Measurements from ENCODE around the gene DNAJC16. TPM values are rescaled to one million over a fixed set of nuclear protein-coding genes. Genes with fewer than 3 reads are reported as not detected.

The DNAJC16 gene
- total RNA-seq, 2 experiments from 2014 or later = 9.1 to 16.8 TPM

GRCh38 chr1:15508700-15509487 lies 17.8 kb upstream of the DNAJC16 start:
- intact Hi-C loops (cut with micrococcal nuclease; ENCODE audit: unreplicated experiment) = no loop called here
- CTCF ChIA-PET (ENCODE audit: unreplicated experiment) = no interaction called here
- Histone ChIP-seq H3K4me3 (ENCODE audit: low read depth, low read length, poor library complexity, severe bottlenecking) (no peak overlapping the region), H3K4me2 (ENCODE audit: low read length) (peak overlapping the region; percentile 53; the same call in 1 of the 2 replicates), H3K27ac (ENCODE audit: low read depth, low read length, poor library complexity, severe bottlenecking) (no peak overlapping the region), H3K79me2 (ENCODE audit: insufficient read depth, low read depth, low read length) (no peaks in the 10 kb centered on the region), H3K9me3 (ENCODE audit: low read length) (no peaks in the 10 kb centered on the region), H3K4me1 (ENCODE audit: insufficient read depth, low read length, poor library complexity, severe bottlenecking) (peaks cover 29% of the 10 kb centered on the region), H2AFZ (ENCODE audit: low read length) (no peak overlapping the region), H3K36me3 (ENCODE audit: insufficient read depth, low read length) (peaks cover 4% of the 10 kb centered on the region; the same call in 1 of the 2 replicates), H3K9me2 (ENCODE audit: insufficient read depth, low read length) (no peaks in the 10 kb centered on the region), H4K20me1 (ENCODE audit: insufficient read depth, low read length) (no peaks in the 10 kb centered on the region)
- no peak for TF ChIP-seq EZH2phosphoT487 (IDR thresholded peaks at IDR 0.05; ENCODE audit: borderline replicate concordance, low read depth, low read length)
- TF ChIP-seq CTCF (conservative IDR thresholded peaks at IDR 0.05; ENCODE audit: low read length) = no peak
- peak; percentile 28 for DNase-seq (ENCODE audit: low spot score)
- no TSS peak for BruUV-seq (replicated peaks)
- POLR2A ChIA-PET = interaction anchor here (0.6 kb wide), 1 partner anchor 59 kb away, joined by 3 read pairs; no protein-coding TSS in a partner anchor

GRCh38 chr1:15509586-15509985 lies 17.1 kb upstream of the DNAJC16 start:
- Histone ChIP-seq H3K4me1 (ENCODE audit: insufficient read depth, low read length, poor library complexity, severe bottlenecking) (peaks cover 29% of the 10 kb centered on the region), H3K4me2 (ENCODE audit: low read length) (peak overlapping the region; percentile 53), H4K20me1 (ENCODE audit: insufficient read depth, low read length) (no peaks in the 10 kb centered on the region), H3K4me3 (ENCODE audit: low read depth, low read length, poor library complexity, severe bottlenecking) (no peak overlapping the region), H3K79me2 (ENCODE audit: insufficient read depth, low read depth, low read length) (no peaks in the 10 kb centered on the region), H3K27ac (ENCODE audit: low read depth, low read length, poor library complexity, severe bottlenecking) (peak overlapping the region; percentile 39), H3K9me2 (ENCODE audit: insufficient read depth, low read length) (no peaks in the 10 kb centered on the region), H3K9me3 (ENCODE audit: low read length) (no peaks in the 10 kb centered on the region), H2AFZ (ENCODE audit: low read length) (no peak overlapping the region), H3K36me3 (ENCODE audit: insufficient read depth, low read length) (peaks cover 4% of the 10 kb centered on the region; the same call in 1 of the 2 replicates)
- POLR2A ChIA-PET = no interaction called here
- DNase-seq (ENCODE audit: low spot score) = peak; percentile 38
- CTCF ChIA-PET (ENCODE audit: unreplicated experiment) = no interaction called here
- no peak for TF ChIP-seq EZH2phosphoT487 (IDR thresholded peaks at IDR 0.05; ENCODE audit: borderline replicate concordance, low read depth, low read length)
- no peak for TF ChIP-seq CTCF (conservative IDR thresholded peaks at IDR 0.05; ENCODE audit: low read length)
- no TSS peak for BruUV-seq (replicated peaks)
- intact Hi-C loops (cut with micrococcal nuclease; ENCODE audit: unreplicated experiment) = no loop called here

Measured in OCI-LY7 (cell line).